Activated B cell treated with CpG ODN at 0.5 μM for 24 hours (primary cell): Measurements from ENCODE around the gene SNX9. TPM values are rescaled to one million over a fixed set of nuclear protein-coding genes. Genes with fewer than 3 reads are reported as not detected.

ENCODE experiments used
- ATAC-seq: fragments of 200-7000 bp; cut with Tn5 transposase; one replicate; pipeline ENCODE4 v1.10.0; 2021; ENCODE audit warnings: low read depth, mild to moderate bottlenecking, moderate library complexity
- CTCF ChIA-PET: fragments of 350-600 bp; sonication (Branson Sonifier 250); formaldehyde crosslinking; loops from one replicate; lab custom pipeline; 2021; ENCODE audit warnings: antibody characterized with exemption; lab: Charles Lee
- POLR2A ChIA-PET: fragments of 350-600 bp; sonication (Branson Sonifier 250); formaldehyde crosslinking; loops from one replicate; lab custom pipeline; 2021; ENCODE audit warnings: antibody characterized with exemption; lab: Charles Lee
- DNase-seq: peaks from one replicate; pipeline ENCODE4 v3.0.0; 2022
- H3K27ac Mint-ChIP-seq: one replicate; pipeline ENCODE4 v1.8.0; 2020; ENCODE audit warnings: mixed read lengths
- H3K27me3 Mint-ChIP-seq: one replicate; pipeline ENCODE4 v1.8.0; 2021; ENCODE audit warnings: mixed read lengths
- H3K36me3 Mint-ChIP-seq: one replicate; pipeline ENCODE4 v1.8.0; 2021; ENCODE audit warnings: low read depth, mixed read lengths
- H3K4me1 Mint-ChIP-seq: one replicate; pipeline ENCODE4 v1.8.0; 2021; ENCODE audit warnings: mixed read lengths
- H3K4me3 Mint-ChIP-seq: one replicate; pipeline ENCODE4 v1.8.0; 2020; ENCODE audit warnings: mild to moderate bottlenecking, mixed read lengths
- H3K9me3 Mint-ChIP-seq: one replicate; pipeline ENCODE4 v1.8.0; 2020; ENCODE audit warnings: mixed read lengths
- CTCF ChIP-seq: fragments of 200-600 bp; IDR thresholded peaks from one replicate; pipeline ENCODE4 v1.8.0; 2022; ENCODE audit warnings: antibody characterized with exemption, mild to moderate bottlenecking
- intact Hi-C: fragments of 100-400 bp; cut with micrococcal nuclease; formaldehyde crosslinking; loops from one replicate; pipeline ENCODE4 v1.15.1; 2024
- total RNA-seq: library from RNA; stranded (reverse); gene quantifications from 2 replicates; pipeline ENCODE4 v1.2.3, GENCODE V29; 2022

The SNX9 gene
- total RNA-seq, 1 donor from 2014 or later = 40.0 TPM

- H3K9me3 Mint-ChIP-seq = no peaks in the 10 kb centered on the region
- intact Hi-C loops = no loop called here
- H3K27ac Mint-ChIP-seq = no peak overlapping the region
- no peak for TF ChIP-seq CTCF
- H3K36me3 Mint-ChIP-seq = peaks cover 15% of the 10 kb centered on the region
- ATAC-seq (no peak), DNase-seq (no peak)
- peaks cover 52% of the 10 kb centered on the region for H3K4me1 Mint-ChIP-seq
- ChIA-PET POLR2A (no interaction called here), CTCF (interaction anchor here (2.4 kb wide), 1 partner anchor 9 kb away, joined by 11 read pairs; no protein-coding TSS in a partner anchor)
- H3K27me3 Mint-ChIP-seq = no peaks in the 10 kb centered on the region
- no peak overlapping the region for H3K4me3 Mint-ChIP-seq
These were observed 41.2 kb downstream of the SNX9 start for GRCh38 chr6:157864185-157864761.

- no peaks in the 10 kb centered on the region for H3K9me3 Mint-ChIP-seq
- H3K27ac Mint-ChIP-seq = no peak overlapping the region
- ATAC-seq (no peak), DNase-seq (no peak)
- TF ChIP-seq CTCF = no peak
- H3K4me3 Mint-ChIP-seq = no peak overlapping the region
- POLR2A ChIA-PET = no interaction called here
- peaks cover 15% of the 10 kb centered on the region for H3K36me3 Mint-ChIP-seq
- peaks cover 43% of the 10 kb centered on the region for H3K4me1 Mint-ChIP-seq
- H3K27me3 Mint-ChIP-seq = no peaks in the 10 kb centered on the region
- intact Hi-C loops = no loop called here
- CTCF ChIA-PET = no interaction called here
These were observed 42.2 kb downstream of the SNX9 start for GRCh38 chr6:157865249-157865648.

GRCh38 chr6:157867155-157867559 is 44.1 kb downstream of the SNX9 start:
- ATAC-seq (no peak), DNase-seq (no peak)
- Mint-ChIP-seq H3K4me1 (peaks cover 26% of the 10 kb centered on the region), H3K27ac (no peak overlapping the region), H3K27me3 (no peaks in the 10 kb centered on the region), H3K36me3 (peaks cover 15% of the 10 kb centered on the region), H3K9me3 (no peaks in the 10 kb centered on the region), H3K4me3 (no peak overlapping the region)
- ChIA-PET POLR2A (no interaction called here), CTCF (no interaction called here)
- TF ChIP-seq CTCF = no peak
- intact Hi-C loops = no loop called here

GRCh38 chr6:157867981-157868380 is 44.9 kb downstream of the SNX9 start:
- ChIA-PET POLR2A (interaction anchor here (0.7 kb wide), 1 partner anchor 117 kb away, joined by 5 read pairs; no protein-coding TSS in a partner anchor), CTCF (interaction anchor here (1.1 kb wide), 1 partner anchor 111 kb away, joined by 3 read pairs; no protein-coding TSS in a partner anchor)
- intact Hi-C loops = no loop called here
- Mint-ChIP-seq H3K4me1 (peaks cover 18% of the 10 kb centered on the region), H3K36me3 (peaks cover 16% of the 10 kb centered on the region), H3K27ac (no peak overlapping the region), H3K27me3 (no peaks in the 10 kb centered on the region), H3K9me3 (no peaks in the 10 kb centered on the region), H3K4me3 (no peak overlapping the region)
- ATAC-seq (no peak), DNase-seq (no peak)
- no peak for TF ChIP-seq CTCF

GRCh38 chr6:157868835-157869234 is 45.8 kb downstream of the SNX9 start:
- POLR2A ChIA-PET = no interaction called here
- intact Hi-C loops = no loop called here
- Mint-ChIP-seq H3K27ac (no peak overlapping the region), H3K4me3 (no peak overlapping the region), H3K9me3 (no peaks in the 10 kb centered on the region), H3K4me1 (peaks cover 16% of the 10 kb centered on the region), H3K36me3 (peaks cover 17% of the 10 kb centered on the region), H3K27me3 (no peaks in the 10 kb centered on the region)
- CTCF ChIA-PET = no interaction called here
- no peak for DNase-seq
- no peak for TF ChIP-seq CTCF
- ATAC-seq = no peak
